ENCODE data around the gene PTRHD1. TPM values are rescaled to one million over a fixed set of nuclear protein-coding genes. Genes with fewer than 3 reads are reported as not detected.

Gene PTRHD1
- total and polyA plus RNA-seq, 2 donors (not counting 1 experiment from before 2014, with no cell fraction given) = 26.3 to 29.9 TPM

- H3K27ac ChIP-seq (ENCODE audit: insufficient read depth, low read length) = no peak overlapping the region
These were observed 39.3 kb upstream of the PTRHD1 start for GRCh38 chr2:24832521-24832920.

DNA sequence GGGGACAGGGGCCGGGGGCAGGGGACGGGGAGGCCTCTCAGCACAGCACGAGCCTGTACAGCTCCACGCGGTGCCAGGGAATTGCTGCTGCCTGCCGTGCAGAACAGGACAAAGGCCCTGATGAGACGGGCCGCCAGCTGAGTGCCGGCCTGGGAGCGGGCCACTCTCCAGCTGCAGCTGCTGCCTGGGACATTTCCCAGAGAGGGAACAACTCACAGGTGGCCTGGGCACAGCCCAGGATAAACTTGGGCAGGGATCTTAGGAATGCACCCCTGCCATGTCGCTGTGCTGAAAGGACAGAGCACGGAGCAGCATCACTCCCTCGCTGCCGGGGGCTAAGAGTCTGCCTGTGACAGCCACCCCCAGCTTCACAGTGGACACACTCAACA lies 38.9 kb upstream of the PTRHD1 start:
- no peak overlapping the region for H2AFZ ChIP-seq (ENCODE audit: low read length)
- no peaks in the 10 kb centered on the region for H4K20me1 ChIP-seq (ENCODE audit: control insufficient read depth, extremely low read depth, insufficient read depth, low read length)
- no peaks in the 10 kb centered on the region for H3K79me2 ChIP-seq (ENCODE audit: control insufficient read depth, insufficient read depth, low read length)
- H3K36me3 ChIP-seq (ENCODE audit: control insufficient read depth, insufficient read depth, low read length) = peaks cover 3% of the 10 kb centered on the region
- no peak overlapping the region for H3K4me3 ChIP-seq (replicated peaks in 1 of 4; ENCODE audit: control extremely low read depth in 1 of 4, insufficient read depth in 1 of 4, low read depth in 3 of 4, low read length in 4 of 4)
- no peak overlapping the region for H3K9ac ChIP-seq (ENCODE audit: insufficient read depth, low read length)
- no peak for DNase-seq (ENCODE audit: low read depth in 2 of 2)
- H3K4me2 ChIP-seq (ENCODE audit: extremely low read depth, insufficient read depth, low read length) = no peak overlapping the region
- no peaks in the 10 kb centered on the region for H3K27me3 ChIP-seq (ENCODE audit: control insufficient read depth, insufficient read depth, low read length)
- TF ChIP-seq CTCF (conservative IDR thresholded peaks at IDR 0.05 in 1 of 2, IDR thresholded peaks at IDR 0.05 in 1 of 2; ENCODE audit: low read depth in 1 of 2, low read length in 2 of 2) (no peak), EZH2 (IDR thresholded peaks at IDR 0.05; ENCODE audit: low read length, missing control alignments) (no peak)
- H3K27ac ChIP-seq (ENCODE audit: insufficient read depth, low read length) = no peak overlapping the region
- no peaks in the 10 kb centered on the region for H3K4me1 ChIP-seq (ENCODE audit: control insufficient read depth, extremely low read depth, insufficient read depth, low read length)
- H3K9me3 ChIP-seq (ENCODE audit: control insufficient read depth, insufficient read depth, low read depth, low read length) = no peaks in the 10 kb centered on the region

More at GRCh38 chr2:24832521-24832920, 39.3 kb upstream of the PTRHD1 start:
- H3K4me1 ChIP-seq (ENCODE audit: control insufficient read depth, extremely low read depth, insufficient read depth, low read length) = no peaks in the 10 kb centered on the region
- H4K20me1 ChIP-seq (ENCODE audit: control insufficient read depth, extremely low read depth, insufficient read depth, low read length) = no peaks in the 10 kb centered on the region
- no peaks in the 10 kb centered on the region for H3K9me3 ChIP-seq (ENCODE audit: control insufficient read depth, insufficient read depth, low read depth, low read length)
- H3K27me3 ChIP-seq (ENCODE audit: control insufficient read depth, insufficient read depth, low read length) = no peaks in the 10 kb centered on the region
- no peak for DNase-seq (ENCODE audit: low read depth in 2 of 2)
- no peak overlapping the region for H3K4me2 ChIP-seq (ENCODE audit: extremely low read depth, insufficient read depth, low read length)
- TF ChIP-seq EZH2 (IDR thresholded peaks at IDR 0.05; ENCODE audit: low read length, missing control alignments) = no peak
- H3K36me3 ChIP-seq (ENCODE audit: control insufficient read depth, insufficient read depth, low read length) = peaks cover 3% of the 10 kb centered on the region
- no peak overlapping the region for H2AFZ ChIP-seq (ENCODE audit: low read length)
- no peak overlapping the region for H3K9ac ChIP-seq (ENCODE audit: insufficient read depth, low read length)
- no peak overlapping the region for H3K4me3 ChIP-seq (replicated peaks in 1 of 4; ENCODE audit: control extremely low read depth in 1 of 4, insufficient read depth in 1 of 4, low read depth in 3 of 4, low read length in 4 of 4)
- H3K79me2 ChIP-seq (ENCODE audit: control insufficient read depth, insufficient read depth, low read length) = no peaks in the 10 kb centered on the region

DNA sequence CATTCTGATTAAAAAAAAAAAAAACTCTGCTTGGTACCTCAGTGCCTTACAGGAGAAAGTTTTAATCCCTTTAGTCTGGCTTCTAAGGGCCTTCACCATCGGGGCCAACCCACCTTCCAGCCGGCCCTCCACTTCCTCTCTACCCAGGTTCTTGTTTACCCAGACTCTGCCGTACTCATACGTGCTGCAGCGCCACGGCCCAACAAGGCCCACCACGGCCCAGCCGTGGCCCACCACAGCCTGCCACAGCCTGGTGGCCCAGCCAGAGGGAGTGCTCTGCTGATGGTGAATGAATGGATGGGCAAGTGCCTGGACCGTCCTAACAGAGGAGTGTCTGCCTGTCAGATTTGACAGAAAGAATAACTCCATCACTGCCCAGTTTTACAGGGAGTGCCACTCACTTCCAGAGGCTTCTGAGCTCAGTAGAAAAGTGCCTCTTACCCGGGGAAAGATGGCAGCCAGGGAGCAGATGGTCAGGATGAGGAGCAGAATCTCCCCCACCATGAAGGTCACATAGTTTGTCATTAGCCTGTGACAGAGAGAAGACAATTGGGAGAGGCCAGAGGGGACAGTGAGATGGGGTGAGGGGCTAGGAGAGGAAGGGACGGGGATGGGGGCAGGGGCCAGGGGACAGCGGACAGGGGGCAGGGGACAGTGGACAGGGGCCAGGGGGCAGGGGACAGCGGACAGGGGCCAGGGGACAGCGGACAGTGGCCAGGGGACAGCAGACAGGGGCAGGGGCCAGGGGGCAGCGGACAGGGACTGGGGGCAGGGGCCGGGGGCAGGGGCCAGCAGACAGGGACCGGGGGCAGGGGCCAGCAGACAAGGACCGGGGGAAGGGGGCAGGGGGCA lies 38.3 kb upstream of the PTRHD1 start:
- Histone ChIP-seq H3K36me3 (ENCODE audit: control insufficient read depth, insufficient read depth, low read length) (peaks cover 2% of the 10 kb centered on the region), H3K79me2 (ENCODE audit: control insufficient read depth, insufficient read depth, low read length) (no peaks in the 10 kb centered on the region), H2AFZ (ENCODE audit: low read length) (no peak overlapping the region), H3K27ac (ENCODE audit: insufficient read depth, low read length) (no peak overlapping the region), H3K9ac (ENCODE audit: insufficient read depth, low read length) (no peak overlapping the region), H4K20me1 (ENCODE audit: control insufficient read depth, extremely low read depth, insufficient read depth, low read length) (no peaks in the 10 kb centered on the region), H3K4me3 (replicated peaks in 1 of 4; ENCODE audit: control extremely low read depth in 1 of 4, insufficient read depth in 1 of 4, low read depth in 3 of 4, low read length in 4 of 4) (no peak overlapping the region), H3K4me2 (ENCODE audit: extremely low read depth, insufficient read depth, low read length) (no peak overlapping the region), H3K4me1 (ENCODE audit: control insufficient read depth, extremely low read depth, insufficient read depth, low read length) (no peaks in the 10 kb centered on the region), H3K27me3 (ENCODE audit: control insufficient read depth, insufficient read depth, low read length) (no peaks in the 10 kb centered on the region), H3K9me3 (ENCODE audit: control insufficient read depth, insufficient read depth, low read depth, low read length) (no peaks in the 10 kb centered on the region)
- TF ChIP-seq EZH2 (IDR thresholded peaks at IDR 0.05; ENCODE audit: low read length, missing control alignments) (no peak), CTCF (conservative IDR thresholded peaks at IDR 0.05 in 1 of 2, IDR thresholded peaks at IDR 0.05 in 1 of 2; ENCODE audit: low read depth in 1 of 2, low read length in 2 of 2) (no peak)
- no peak for DNase-seq (ENCODE audit: low read depth in 2 of 2)
